HG03025 (cell line): ENCODE results near the gene EMC7.
"Not testable (repeated sequence)": the region's sequence is repeated elsewhere in the genome, so short reads cannot be mapped to it uniquely, and the experiment has no call there.

Experiments used
- ATAC-seq: cut with Tn5 transposase; IDR thresholded peaks from one replicate; pipeline ENCODE4 v1.9.1; 2021; ENCODE audit warnings: mild to moderate bottlenecking, moderate library complexity; ENCODE audit not compliant: unreplicated experiment, low FRiP score

Gene EMC7

GRCh38 chr15:34101366-34102174, at the start of gene EMC7, which contains the start of gene PGBD4:
Gene EMC7, minus strand, starts transcription at chr15:34101862. Its CDS starts 23 bp downstream, at chr15:34101839.
Gene PGBD4, plus strand, starts transcription at chr15:34102083. Its CDS starts 449 bp downstream, at chr15:34102532.
- ATAC-seq, result peak; percentile 98

GRCh38 chr15:34147371-34148140, 45.9 kb upstream of the EMC7 start:
- no peak for ATAC-seq

GRCh38 chr15:34133511-34133910, 31.8 kb upstream of the EMC7 start:
- ATAC-seq, result no peak

GRCh38 chr15:34132881-34133280, 31.2 kb upstream of the EMC7 start:
- ATAC-seq, result no peak

GRCh38 chr15:34128898-34129297, 27.2 kb upstream of the EMC7 start:
- ATAC-seq, result no peak

GRCh38 chr15:34126522-34126921, 24.9 kb upstream of the EMC7 start:
- ATAC-seq, result no peak

- ATAC-seq, result no peak
Measured at GRCh38 chr15:34125945-34126344, 24.3 kb upstream of the EMC7 start.

- ATAC-seq, result no peak
Measured at GRCh38 chr15:34124651-34125050, 23.0 kb upstream of the EMC7 start.

- ATAC-seq, result no peak
Measured at GRCh38 chr15:34122771-34123183, 21.1 kb upstream of the EMC7 start.

GRCh38 chr15:34121786-34122185, 20.1 kb upstream of the EMC7 start:
- ATAC-seq, result not testable (repeated sequence)

GRCh38 chr15:34120420-34120819, 18.8 kb upstream of the EMC7 start:
- not testable (repeated sequence) for ATAC-seq

GRCh38 chr15:34119291-34119690, 17.6 kb upstream of the EMC7 start:
- no peak for ATAC-seq

GRCh38 chr15:34116620-34117019, 15.0 kb upstream of the EMC7 start:
- ATAC-seq, result no peak

- ATAC-seq, result no peak
Measured at GRCh38 chr15:34114739-34115138, 13.1 kb upstream of the EMC7 start.

GRCh38 chr15:34114215-34114614, 12.6 kb upstream of the EMC7 start:
- ATAC-seq, result no peak

- ATAC-seq, result no peak
Measured at GRCh38 chr15:34111488-34111887, 9.8 kb upstream of the EMC7 start.

GRCh38 chr15:34109797-34110663, 8.4 kb upstream of the EMC7 start:
- ATAC-seq, result no peak

GRCh38 chr15:34107315-34107714, 5.7 kb upstream of the EMC7 start:
- no peak for ATAC-seq

- no peak for ATAC-seq
Measured at GRCh38 chr15:34106423-34106822, 4.8 kb upstream of the EMC7 start.

- ATAC-seq, result peak; percentile 25
Measured at GRCh38 chr15:34102175-34102925, 688 bp upstream of the EMC7 start.
